Gastroesophageal sphincter (tissue), 3 donors: ENCODE measurements around the gene INPP5E.

Source experiments
- CTCF ChIP-seq, 4 experiments: fragments of 200-600 bp in 2 of 4; fragments of 450-650 bp in 2 of 4; sonication (generic) in 1 of 4; IDR thresholded peaks; one replicate each; pipeline ENCODE4 v1.5.1; 2017 to 2019; ENCODE audit warnings: antibody characterized with exemption in 4 of 4, mild to moderate bottlenecking in 2 of 4, moderate library complexity in 2 of 4
- POLR2A ChIP-seq, 2 donors: fragments of 450-650 bp; IDR thresholded peaks; one replicate each; pipeline ENCODE4 v1.6.1; 2017; ENCODE audit warnings: antibody characterized with exemption in 2 of 2, mild to moderate bottlenecking in 2 of 2, moderate library complexity in 1 of 2
- POLR2AphosphoS5 ChIP-seq: sonication (generic); formaldehyde crosslinking; IDR thresholded peaks from one replicate; pipeline ENCODE4 v1.6.1; 2017; ENCODE audit warnings: antibody characterized with exemption

- TF ChIP-seq CTCF (IDR thresholded peaks at IDR 0.05) (no peak), POLR2AphosphoS5 (no peak), POLR2A (IDR thresholded peaks at IDR 0.05) (no peak)
These were observed 41.9 kb upstream of the INPP5E start for GRCh38 chr9:136481558-136481957.
